ENCODE data around the gene TMEM179.

GRCh38 chr14:104592292-104592672 is 12.3 kb downstream of the TMEM179 start:
- TF ChIP-seq POLR2A (IDR thresholded peaks at IDR 0.05): no peak
- TF ChIP-seq EP300 (IDR thresholded peaks at IDR 0.05; ENCODE audit: low read depth): no peak
- no peak for TF ChIP-seq CTCF (IDR thresholded peaks at IDR 0.05)
- no peak for TF ChIP-seq POLR2AphosphoS5 (IDR thresholded peaks at IDR 0.05)
